GM18511 (cell line): Measurements from ENCODE around the gene PHF12.

ENCODE experiments used
- ATAC-seq: cut with Tn5 transposase; IDR thresholded peaks from one replicate; pipeline ENCODE4 v1.9.1; 2021; ENCODE audit warnings: mild to moderate bottlenecking, moderate library complexity; ENCODE audit not compliant: unreplicated experiment

PHF12 gene

GRCh38 chr17:28862561-28862960 is 88.8 kb downstream of the PHF12 start:
- no peak for ATAC-seq

GRCh38 chr17:28861393-28862203 is 89.7 kb downstream of the PHF12 start:
- ATAC-seq, result no peak

- no peak for ATAC-seq
Measured at GRCh38 chr17:28860363-28860808, 90.9 kb downstream of the PHF12 start.

GRCh38 chr17:28858801-28859355 is 92.4 kb downstream of the PHF12 start:
- no peak for ATAC-seq

GRCh38 chr17:28857905-28858800 is 93.2 kb downstream of the PHF12 start:
- no peak for ATAC-seq

GRCh38 chr17:28856028-28856574 is 95.2 kb downstream of the PHF12 start:
- ATAC-seq, result no peak

- no peak for ATAC-seq
Measured at GRCh38 chr17:28855336-28855679, 96.0 kb downstream of the PHF12 start.
